Measurements from ENCODE around the gene ST7.

ST7 gene

DNA sequence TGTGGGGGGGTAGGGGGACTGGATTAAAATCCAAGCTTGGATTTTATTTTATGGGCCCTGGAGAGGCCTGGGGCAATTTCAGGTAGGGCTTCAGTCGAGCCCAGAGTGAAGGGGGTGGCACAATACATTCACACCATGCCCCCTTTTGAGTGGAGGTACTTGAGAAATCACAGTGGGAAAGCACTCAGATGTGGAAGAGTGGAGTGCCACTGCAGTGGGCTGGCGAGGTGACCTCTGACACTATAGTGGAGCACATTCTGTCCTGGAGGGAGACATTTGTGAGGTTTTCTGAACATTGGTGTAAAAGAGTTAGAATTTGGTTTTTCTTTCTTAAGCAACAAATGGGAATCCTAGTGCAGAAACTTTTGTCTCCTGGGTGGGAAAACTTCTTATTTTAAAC, 226.4 kb downstream of the ST7 start:
- no peak for DNase-seq (ENCODE audit: low read depth in 2 of 2, low spot score in 1 of 2)

DNA sequence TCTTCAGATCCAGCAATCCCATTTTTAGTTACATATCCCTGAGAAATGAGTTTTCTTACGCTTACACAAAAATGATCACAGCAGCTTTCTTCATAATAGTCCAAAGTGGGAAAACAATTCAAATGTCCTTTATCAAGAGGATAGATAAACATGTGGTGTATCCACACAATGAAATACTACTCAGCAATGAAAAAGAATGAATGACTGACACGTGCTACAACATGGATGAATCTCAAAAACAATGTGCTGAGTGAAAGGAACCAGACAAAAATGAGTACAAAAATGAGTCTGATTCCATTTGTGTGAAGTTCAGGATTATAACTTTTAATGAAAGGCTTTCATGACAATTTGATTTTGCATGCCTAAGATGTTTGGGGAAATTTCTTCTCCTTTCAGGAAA, 230.4 kb downstream of the ST7 start:
- DNase-seq (ENCODE audit: low read depth in 2 of 2, low spot score in 1 of 2), result no peak

DNA sequence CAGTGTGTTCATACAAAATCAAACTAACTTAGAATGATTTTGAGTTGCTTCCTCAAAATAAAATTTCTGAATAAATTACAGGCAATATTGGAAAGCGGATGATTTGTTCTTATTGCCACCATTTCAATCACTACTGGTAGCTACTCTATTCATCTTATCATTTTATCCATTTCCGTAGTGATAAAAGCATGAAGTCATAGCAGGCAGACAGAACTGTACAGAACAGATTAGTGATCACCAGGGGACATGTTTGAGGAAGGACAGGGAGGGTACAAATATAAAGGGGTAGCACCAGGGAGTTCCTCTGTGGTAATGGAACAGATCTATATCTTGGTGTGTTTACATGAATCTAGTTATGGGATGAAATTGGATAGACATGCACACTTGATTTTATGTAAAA, 231.1 kb downstream of the ST7 start:
- DNase-seq (ENCODE audit: low read depth in 2 of 2, low spot score in 1 of 2), result no peak

DNA sequence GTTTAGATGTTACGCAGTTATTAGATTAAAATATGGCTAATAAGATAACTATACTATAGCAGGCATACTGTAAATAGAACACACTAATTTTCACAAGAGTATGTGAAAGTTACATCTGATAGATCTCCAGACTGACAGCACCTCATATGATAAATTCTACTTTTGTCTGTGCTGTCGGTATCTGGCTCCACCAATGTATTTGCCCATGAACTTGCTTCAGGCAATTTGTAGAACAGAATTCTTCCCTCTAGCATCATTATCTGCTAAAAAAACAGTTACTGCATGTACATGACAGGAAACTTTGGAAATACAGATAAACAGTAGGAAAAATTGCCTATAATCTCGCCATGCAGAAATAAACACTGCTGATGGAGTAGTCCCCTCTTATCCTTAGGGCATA, 231.8 kb downstream of the ST7 start:
- no peak for DNase-seq (ENCODE audit: low read depth in 2 of 2, low spot score in 1 of 2)

DNA sequence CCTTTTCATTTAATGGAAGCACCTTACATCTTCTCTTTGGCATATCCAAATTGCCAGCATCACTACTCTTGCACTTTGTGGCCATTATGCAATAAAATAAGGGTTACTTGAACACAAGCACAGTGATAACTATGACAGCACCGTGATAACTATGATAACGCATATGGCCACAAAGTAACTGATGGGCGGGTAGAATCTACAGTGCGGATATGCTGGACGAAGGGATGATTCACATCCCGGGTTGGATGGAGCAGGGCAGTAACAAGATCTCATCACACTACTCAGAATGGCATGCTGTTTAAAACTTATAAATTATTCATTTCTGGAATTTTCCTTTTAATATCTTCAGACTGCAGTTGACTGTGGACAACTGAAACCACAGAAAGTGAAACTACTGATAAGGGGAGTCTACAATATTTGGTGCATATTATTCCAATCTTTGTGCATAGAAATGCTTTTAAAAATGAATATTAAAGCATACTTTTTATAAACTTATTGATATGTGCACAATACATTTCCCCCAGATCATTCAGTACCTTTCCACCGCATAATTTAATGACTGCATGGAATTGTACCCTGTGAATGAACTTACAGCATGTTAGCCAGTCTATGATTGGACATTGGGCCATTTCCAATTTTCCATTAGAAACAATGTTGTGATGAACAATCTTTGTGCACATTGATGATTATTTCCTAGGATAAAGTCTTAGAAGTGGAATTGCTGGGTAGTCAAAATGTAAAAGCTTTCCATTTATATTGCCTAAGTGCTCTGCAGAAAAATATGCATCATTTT, 233.1 kb downstream of the ST7 start:
- DNase-seq (ENCODE audit: low read depth in 2 of 2, low spot score in 1 of 2), result no peak

DNA sequence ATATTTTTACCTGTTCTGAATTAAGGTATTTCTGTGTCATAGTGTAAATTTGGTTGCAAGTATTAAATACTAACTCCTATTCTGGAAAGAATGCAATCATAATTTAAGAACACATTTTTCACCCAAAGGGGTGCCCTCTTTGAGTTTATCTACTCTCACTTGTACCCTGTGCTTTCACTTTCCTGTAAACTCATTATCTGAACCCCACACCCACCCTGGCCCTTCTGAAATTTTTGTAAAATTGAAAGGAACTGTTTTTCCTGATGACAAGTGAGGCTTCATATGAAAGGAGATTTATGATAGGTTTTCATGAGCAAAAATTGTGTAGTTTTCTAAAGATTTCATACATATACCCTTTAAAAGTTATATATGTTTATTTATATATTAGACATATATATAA, 235.1 kb downstream of the ST7 start:
- DNase-seq (ENCODE audit: low read depth in 2 of 2, low spot score in 1 of 2), result no peak

DNA sequence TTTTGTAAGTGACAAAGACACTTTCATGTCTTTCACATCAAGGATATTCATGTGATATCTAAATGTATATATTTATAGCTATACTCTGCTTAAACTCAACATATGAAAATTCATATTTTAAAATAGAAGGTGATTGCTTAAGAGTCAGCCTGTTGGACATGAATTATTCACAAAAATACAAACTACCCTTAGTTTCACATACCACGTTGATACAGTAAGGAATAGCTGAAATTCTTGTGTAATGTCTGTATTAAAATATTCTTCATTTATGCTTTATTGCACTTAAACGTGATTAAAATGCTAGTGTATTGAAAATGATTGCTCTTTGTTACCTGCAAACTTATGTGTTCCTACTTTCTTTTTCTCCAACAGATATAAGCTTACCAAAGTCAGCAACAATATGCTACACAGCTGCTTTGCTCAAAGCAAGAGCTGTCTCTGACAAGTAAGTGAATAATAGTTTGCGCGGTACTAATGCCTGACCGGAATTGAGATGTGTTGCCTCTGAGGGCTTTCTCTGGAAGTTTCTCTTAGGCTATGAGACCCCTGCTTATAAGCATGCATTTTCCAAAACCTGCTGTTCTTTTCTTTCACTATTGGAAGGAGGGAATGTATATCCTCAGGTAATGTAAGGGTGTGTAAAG, 235.8 kb downstream of the ST7 start:
- DNase-seq (ENCODE audit: low read depth in 2 of 2, low spot score in 1 of 2), result no peak

DNA sequence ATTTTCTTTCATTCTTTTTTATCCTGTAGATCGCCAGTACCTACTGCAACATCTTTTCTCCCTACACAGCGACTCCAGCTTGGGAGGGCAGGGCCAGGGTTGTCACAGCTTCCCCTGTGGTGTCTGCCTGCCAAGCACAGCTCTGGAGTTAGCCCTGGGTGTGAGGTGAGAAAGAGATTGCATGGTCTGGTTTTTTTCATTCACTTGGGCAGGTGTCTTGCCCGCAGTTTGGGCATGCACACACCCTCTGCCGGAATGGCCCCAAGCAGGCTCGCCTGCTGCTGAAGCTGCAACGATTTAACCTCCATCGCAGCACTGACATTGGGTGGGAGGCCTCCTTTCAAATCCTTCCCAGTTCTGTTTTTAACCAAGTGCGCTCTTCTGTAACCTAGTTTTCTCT, 236.8 kb downstream of the ST7 start:
- DNase-seq (ENCODE audit: low read depth in 2 of 2, low spot score in 1 of 2), result no peak

DNA sequence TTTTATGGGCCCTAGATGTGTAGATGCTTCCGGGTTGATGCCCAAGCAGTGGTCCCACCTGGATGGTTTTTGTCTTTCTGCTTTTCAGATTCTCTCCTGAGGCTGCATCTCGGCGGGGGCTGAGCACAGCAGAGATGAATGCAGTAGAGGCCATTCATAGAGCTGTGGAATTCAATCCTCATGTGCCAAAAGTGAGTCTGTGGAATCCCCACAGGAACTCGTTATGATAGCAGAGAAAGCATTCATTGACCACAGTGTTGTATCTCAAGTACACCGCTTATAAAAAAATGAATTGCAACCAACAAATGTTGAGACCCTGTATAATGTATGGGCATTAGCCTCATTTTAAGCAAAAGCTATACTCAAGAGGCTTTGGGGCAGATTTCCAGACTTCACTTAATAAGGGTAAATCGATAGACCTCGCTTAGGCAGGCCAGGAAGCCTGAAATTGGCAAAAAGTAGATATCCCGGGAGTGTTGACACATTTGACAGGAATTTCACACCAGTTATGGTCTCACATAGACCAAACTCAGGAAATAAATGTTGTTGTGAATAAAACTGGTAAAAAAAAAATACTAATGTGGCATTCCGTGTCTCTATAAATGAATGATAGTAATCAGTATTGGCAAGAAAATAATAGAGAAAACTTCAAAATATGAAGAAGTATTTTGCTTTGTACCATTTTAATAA, 237.6 kb downstream of the ST7 start:
- DNase-seq (ENCODE audit: low read depth in 2 of 2, low spot score in 1 of 2), result no peak

DNA sequence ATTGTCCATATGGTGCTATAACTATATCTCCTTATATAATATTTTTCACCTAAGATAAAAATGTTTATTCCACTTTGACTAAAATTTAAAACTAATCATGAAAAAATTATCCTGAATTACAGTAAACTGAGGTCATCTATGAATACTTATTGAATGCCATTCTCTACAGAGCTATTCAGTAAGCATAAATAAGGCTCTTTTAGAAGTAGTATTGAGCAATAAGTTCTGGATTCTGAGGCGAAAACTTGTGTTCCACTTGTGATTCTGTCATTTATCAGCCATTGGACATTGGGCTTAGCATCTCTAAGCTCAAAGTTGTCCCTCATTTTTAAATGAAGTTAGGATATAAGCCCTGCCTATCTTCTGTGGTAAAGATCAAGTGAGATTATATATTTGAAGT, 238.8 kb downstream of the ST7 start:
- no peak for DNase-seq (ENCODE audit: low read depth in 2 of 2, low spot score in 1 of 2)

DNA sequence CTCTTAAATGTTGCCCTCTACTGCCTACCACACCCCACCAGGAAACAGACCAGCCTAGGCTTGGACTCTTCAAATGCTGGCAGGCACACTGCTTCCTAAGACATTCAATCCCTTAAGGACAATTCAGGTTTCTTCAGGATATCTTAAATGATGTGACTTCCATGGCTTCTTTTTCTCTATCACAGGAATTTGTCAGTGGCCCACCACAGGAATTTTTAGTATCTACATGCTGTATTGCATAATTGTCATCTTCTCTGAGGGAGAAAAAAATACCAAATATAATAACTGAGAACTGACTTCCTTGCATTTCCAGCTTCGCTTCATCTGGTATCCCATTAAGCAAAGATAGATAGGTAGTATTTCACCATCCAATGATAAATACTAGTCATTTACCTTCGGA, 240.3 kb downstream of the ST7 start:
- DNase-seq (ENCODE audit: low read depth in 2 of 2, low spot score in 1 of 2), result no peak

DNA sequence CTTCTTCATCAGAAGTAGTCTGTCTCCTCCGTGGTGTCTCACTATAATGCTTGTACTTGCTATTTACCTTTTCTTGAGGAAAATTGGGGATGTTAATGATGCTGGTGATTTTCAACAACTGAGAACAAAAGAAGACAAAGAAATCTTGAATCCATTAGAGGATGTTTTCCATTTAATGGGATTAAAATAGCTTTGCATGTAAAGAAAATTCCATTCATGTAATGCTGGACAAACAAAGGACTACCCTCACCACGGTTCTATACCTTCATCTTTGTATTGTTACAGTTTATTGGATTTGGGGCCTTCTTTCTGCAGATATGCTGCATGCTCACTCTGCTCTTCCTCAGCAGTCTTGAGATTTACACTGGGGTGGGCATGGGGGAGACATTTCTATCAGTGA, 241.1 kb downstream of the ST7 start:
- DNase-seq (ENCODE audit: low read depth in 2 of 2, low spot score in 1 of 2), result no peak

DNA sequence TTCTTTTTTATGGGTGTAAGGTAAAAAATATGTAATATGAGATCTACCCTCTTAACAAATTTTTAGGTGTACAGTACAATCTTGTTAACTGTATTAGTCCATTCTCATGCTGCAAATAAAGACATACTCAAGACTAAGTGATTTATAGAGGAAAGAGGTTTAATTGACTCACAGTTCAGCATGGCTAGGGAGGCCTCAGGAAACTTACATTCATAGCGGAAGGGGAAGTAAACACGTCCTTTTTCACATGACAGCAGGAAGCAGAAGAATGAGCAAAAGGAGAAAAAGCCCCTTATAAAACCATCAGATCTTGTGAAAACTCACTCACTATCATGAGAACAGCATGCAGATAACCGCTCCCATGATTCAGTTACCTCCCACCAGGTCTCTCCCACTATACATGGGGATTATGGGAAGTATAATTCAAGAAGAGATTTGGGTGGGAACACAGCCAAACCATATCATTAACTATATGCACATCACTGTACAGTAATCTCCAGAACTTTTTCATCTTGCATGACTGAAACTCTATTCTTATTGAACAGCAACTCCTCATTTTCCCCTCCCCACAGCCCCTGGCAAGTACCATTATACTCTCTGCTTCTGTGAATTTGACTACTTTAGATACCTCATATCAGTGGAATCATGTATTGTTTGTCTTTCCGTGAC, 242.2 kb downstream of the ST7 start:
- DNase-seq (ENCODE audit: low read depth in 2 of 2, low spot score in 1 of 2), result no peak

DNA sequence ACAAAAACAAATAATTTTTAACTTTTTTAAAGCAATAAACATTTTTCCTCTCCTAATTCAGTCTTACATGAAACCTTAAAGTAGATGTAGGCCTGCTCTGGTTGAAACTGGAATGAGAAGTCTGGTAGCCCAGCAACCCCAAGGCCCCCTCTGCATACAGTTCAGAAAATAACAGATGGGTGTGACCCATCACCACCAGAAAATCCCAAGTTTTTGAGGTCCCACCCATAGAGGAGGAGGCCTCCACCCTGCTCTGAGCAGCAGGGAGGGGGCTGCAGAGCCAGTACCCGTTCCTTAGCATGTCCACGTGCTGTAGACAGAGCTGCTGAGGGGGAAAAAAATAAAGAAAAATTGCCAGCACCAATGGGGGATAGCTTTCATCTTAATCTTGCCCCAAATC, 246.8 kb downstream of the ST7 start:
- no peak for DNase-seq (ENCODE audit: low read depth in 2 of 2, low spot score in 1 of 2)

DNA sequence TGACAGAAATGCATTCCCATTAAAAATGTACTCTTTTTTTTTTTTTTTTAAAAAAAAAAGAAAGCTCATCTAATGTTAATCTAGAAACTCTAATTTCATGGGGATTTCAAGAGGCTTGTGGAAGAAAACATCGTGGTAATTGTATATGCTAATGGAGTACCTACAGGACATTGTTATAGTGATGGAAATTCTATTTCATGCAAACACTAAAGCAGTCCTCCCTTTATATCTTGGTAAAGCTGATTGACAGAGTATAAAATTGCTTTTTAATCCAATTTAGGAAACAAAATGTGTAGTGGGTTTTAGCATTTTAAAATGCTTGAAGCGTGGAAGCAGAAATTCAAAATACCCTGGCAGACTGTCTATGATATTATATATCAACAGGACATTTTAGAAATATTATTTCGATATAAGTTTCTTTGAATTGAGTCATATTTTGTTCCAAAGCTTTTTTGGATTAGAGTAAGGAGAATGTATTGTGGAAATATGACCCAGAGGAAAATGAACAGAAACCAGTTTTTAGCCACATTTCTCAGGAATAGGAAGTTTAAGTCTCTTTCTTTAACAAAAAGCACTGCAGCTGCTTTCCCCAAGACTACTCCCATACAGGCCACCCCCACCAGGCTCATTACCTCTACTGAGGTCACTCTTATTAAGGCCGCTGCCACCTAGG, 247.6 kb downstream of the ST7 start:
- no peak for DNase-seq (ENCODE audit: low read depth in 2 of 2, low spot score in 1 of 2)

DNA sequence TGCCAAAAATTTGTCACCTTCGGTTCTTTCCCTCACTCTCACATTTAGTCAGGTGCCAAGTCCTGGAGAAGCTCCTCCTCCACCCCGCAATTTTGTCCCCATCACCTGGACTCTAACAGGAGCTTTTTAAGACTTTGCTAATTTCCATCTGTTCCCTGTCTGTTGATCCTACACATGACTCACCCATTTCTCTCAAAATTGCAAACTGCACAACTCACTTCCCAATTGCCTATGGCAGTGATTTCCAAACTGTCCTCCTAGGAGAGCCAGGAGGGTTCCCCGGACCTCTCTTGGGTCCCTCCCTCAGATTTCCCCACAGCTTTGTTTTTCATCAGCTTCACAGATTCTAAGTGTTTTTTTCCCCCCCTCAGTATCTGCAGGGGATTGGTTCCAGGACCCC, 249.2 kb downstream of the ST7 start:
- DNase-seq (ENCODE audit: low read depth in 2 of 2, low spot score in 1 of 2), result no peak

DNA sequence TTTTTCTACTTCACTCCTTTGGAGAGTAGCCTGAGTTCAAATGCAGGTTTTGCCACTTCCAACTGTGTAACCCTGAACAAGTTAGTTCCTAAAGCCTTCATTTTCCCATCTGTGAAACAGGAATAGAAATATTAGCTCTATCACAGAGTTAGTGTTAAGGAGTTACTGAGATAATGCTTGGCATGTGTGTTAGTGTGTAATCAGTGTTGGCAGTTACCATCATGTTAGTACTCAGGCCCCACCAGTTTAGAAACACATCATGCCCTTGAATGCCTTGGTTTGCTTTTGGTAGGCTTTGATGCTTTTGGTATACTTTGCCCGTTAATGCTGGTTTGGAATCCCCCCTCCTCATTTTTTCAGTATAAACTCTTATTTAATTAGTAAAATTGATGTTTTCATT, 249.9 kb downstream of the ST7 start:
- DNase-seq (ENCODE audit: low read depth in 2 of 2, low spot score in 1 of 2), result no peak

DNA sequence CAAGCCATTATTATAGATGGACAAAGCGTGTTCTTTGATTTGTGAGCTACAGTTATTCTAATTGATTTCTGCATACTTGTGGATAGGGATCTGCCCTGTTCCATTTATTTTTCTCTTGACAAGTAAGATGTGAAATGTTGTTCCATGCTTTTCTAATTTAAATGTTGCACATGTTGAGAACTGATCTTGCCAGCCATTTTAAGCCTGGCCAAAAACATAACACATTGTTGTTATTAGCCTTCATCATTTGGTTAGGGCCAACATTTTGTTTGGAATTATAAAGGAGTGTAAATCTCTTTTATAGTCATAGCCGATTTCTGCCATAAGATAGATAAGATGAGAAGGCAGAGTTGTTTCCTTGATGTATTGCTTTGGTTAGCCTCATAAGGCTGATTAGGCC, 252.6 kb downstream of the ST7 start:
- DNase-seq (ENCODE audit: low read depth in 2 of 2, low spot score in 1 of 2), result no peak

DNA sequence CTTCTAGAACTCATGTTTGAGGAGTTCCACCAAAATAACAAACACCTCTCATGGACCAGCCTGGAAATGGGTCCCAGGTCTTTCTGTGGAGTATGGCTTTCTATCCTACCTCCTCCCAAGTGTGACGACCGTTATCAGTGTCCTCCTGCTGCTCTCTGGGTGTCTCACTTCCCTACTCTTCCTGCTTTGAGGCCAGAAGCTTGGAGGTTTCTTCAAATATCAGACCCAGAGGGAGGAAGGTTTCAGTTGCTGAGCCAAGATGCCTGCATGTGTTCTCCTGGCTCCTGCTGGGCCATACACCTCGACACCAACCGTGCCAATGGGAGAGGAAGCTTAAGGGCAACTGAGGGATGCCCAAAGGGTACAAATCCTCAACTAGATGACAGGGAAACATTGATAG, 255.0 kb downstream of the ST7 start:
- no peak for DNase-seq (ENCODE audit: low read depth in 2 of 2, low spot score in 1 of 2)

DNA sequence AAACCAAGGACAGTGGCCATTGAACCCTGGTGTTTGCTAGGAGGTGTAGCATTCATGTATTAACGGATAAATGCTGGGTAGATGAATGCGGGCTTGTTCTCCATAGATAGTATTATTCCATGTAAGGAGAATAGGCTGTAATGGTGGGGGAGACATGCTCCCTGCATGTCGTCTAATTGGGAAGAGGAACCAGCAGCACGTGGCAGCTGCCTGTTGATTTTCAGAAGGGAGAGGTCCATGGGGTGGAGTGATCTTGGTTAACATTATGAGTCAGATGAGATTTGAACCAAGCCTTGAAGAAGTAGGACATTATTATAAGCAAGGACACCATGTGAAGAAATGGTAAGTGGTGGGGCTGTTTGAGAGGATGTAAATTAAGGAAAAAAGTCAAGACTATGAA, 257.1 kb downstream of the ST7 start:
- no peak for DNase-seq (ENCODE audit: low read depth in 2 of 2, low spot score in 1 of 2)

DNA sequence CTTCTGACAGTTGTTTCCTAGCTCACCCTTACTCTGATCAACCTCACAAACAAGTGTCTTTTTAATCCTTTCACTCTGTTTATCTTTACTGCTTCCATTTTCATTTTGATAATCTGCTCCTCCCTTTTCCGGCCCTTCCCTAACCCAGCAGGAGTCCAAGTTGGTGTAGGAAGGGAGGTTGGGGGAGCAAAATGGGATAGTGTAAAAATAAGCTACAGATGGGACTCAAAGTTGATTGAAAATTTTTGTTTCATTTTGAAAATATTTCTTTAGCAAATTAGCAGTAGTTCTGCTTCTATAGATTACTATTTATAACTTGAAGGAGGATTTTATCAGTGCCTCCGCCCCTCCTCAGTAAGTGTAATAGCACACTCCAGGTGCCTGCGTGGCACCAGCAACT, 257.6 kb downstream of the ST7 start:
- DNase-seq (ENCODE audit: low read depth in 2 of 2, low spot score in 1 of 2), result no peak

Data from stimulated activated CD8-positive, alpha-beta memory T cell treated with anti-CD3 and anti-CD28 coated beads, Interleukin-4, amount 100 ng/mL, for 1 hour (primary cell).